ENCODE results near the gene OVCH2.
A peak's percentile ranks its signal among the peaks of the same experiment; 100 is the strongest.

Gene OVCH2

DNA sequence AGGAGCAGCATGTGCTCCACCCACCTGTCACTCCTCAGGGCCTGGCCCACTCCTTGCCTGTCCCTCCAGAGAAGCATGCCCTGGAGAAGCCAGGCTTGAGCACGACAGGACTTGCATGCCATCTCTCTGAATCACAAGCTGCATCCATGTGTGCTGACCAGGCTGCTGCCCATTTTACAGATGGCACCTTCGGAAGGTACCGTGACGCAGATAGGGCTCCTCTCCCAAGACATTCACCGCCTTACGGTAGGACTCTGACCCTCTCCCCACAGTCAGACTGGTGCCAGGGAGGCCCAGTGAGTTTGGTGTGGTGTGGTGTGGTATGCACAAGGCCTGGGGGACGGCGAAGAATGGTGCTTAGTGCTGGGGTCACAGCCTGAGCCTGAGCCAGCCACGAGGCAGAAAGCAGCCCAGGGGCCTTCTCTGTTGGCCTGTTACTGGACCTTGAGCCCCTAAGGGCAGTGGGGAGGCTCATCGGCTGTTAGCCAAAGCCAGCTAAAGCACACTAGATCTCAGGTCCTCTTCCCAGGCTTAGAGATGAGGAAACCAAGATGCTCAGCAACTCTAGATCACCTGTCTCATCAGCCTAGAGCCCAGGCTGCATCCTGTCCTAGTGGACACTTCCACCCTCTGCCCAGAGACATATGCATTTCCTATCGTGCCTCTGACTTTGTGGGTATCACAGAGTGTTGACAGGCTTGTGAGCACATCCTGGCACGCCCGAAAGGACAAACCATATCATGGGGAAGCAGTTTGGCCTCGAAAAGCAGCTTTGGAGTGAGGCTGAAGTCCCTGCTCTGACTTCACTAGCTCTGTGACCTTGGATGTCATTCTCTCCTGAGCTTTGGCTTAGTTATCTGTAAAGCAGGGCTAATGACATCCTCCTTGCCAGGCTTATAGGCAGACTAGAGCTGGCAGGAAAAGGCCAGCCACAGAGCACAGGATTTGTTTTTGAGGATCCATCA lies 50.7 kb downstream of the OVCH2 start:
- TF ChIP-seq, protein P1, sequence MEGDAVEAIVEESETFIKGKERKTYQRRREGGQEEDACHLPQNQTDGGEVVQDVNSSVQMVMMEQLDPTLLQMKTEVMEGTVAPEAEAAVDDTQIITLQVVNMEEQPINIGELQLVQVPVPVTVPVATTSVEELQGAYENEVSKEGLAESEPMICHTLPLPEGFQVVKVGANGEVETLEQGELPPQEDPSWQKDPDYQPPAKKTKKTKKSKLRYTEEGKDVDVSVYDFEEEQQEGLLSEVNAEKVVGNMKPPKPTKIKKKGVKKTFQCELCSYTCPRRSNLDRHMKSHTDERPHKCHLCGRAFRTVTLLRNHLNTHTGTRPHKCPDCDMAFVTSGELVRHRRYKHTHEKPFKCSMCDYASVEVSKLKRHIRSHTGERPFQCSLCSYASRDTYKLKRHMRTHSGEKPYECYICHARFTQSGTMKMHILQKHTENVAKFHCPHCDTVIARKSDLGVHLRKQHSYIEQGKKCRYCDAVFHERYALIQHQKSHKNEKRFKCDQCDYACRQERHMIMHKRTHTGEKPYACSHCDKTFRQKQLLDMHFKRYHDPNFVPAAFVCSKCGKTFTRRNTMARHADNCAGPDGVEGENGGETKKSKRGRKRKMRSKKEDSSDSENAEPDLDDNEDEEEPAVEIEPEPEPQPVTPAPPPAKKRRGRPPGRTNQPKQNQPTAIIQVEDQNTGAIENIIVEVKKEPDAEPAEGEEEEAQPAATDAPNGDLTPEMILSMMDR (IDR thresholded peaks at IDR 0.05) = no peak
- Histone ChIP-seq H3K27ac (peak overlapping the region in 1 of 2 donors; percentile 10), H3K4me3 (no peak overlapping the region)
- peak; percentile 70 for DNase-seq (ENCODE audit: low spot score)

DNA sequence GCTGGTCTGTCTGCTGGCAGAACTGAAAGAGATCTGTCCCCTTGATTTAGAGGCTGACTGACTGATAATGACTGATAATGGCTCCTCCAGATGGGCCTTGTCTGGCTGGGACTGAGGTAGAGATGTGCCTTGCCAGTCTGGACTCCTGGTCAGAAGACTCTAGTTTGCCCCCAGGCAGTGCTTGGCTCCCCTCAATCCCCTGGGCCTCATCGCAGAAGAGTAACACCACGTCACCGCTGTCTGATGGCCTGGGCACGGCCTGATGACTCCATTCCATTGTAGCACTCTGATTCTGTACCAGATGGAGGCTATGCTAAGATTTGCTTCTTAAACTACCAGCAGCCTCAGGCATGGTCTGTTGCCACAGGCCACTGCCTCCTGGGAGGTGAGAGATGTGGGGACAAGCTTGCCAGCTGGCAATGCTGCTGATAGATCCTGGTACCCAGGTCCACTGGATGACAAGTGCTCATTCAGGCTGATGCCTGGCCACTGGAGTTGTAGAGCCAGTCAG lies 52.0 kb downstream of the OVCH2 start:
- H3K27ac ChIP-seq = no peak overlapping the region
- no peak overlapping the region for H3K4me3 ChIP-seq
- TF ChIP-seq, protein P1 (IDR thresholded peaks at IDR 0.05) = no peak
- DNase-seq (ENCODE audit: low spot score) = no peak

DNA sequence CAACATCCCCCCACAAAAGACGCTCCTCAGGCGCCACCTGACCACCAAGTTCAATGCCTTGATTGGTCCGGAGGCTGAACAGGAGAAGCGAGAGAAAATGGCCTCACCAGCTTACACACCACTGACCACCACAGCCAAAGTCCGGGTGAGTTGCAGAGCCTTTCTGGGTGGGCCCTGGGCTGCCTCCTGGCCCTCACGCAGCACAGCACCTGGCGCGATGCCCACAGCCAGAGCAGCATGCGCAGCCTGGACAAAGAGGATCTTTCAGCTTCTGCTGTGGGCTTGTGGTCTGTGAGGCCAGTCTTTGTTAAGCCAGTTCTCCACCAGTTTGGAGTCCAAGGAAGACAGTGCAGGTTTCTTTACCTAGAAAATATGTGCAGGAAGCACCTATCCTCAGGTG lies 54.6 kb downstream of the OVCH2 start:
- H3K27ac ChIP-seq = no peak overlapping the region
- TF ChIP-seq, protein P1 (IDR thresholded peaks at IDR 0.05) = no peak
- no peak overlapping the region for H3K4me3 ChIP-seq
- DNase-seq (ENCODE audit: low spot score) = no peak

DNA sequence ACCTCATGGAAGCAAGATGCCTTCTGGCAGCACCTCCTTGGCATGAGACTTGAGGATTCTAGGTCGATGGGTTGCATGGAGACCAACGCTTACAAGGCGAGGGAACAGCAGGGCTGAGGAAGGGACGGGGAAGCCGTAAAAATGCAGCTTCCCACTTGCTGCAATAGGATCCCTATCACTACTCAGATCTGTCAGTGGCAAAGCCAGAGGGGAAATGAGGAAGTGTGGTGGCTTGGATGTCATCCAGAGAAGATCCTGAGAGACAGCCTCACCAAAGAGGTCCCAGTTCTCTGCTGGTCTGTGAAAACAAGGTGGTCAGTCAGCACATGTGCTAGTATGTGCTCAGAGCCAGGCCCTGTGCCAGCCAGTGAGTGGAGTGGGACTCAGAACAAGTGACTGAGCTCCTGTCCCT lies 55.1 kb downstream of the OVCH2 start:
- H3K4me3 ChIP-seq = no peak overlapping the region
- DNase-seq (ENCODE audit: low spot score) = peak; percentile 56
- TF ChIP-seq, protein P1 (IDR thresholded peaks at IDR 0.05) = no peak
- H3K27ac ChIP-seq = no peak overlapping the region

DNA sequence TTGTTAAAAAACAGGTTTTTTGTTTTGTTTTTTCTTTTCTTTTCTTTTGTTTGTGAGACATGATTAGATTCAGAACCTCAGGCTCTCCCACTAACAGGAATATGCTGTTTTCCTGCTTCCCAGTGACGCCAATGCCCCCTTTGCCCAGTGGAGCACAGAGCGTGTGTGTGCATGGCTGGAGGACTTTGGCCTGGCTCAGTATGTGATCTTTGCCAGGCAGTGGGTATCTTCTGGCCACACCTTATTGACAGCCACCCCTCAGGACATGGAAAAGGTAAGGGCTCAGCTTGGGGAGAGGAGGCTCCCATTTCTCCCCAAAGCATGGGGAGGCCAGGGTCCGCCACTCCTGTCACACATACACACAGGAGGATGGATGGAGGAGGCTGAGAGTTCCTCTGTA lies 58.0 kb downstream of the OVCH2 start:
- no peak overlapping the region for H3K27ac ChIP-seq
- no peak for DNase-seq (ENCODE audit: low spot score)
- TF ChIP-seq, protein P1 (IDR thresholded peaks at IDR 0.05) = no peak
- H3K4me3 ChIP-seq = no peak overlapping the region

DNA sequence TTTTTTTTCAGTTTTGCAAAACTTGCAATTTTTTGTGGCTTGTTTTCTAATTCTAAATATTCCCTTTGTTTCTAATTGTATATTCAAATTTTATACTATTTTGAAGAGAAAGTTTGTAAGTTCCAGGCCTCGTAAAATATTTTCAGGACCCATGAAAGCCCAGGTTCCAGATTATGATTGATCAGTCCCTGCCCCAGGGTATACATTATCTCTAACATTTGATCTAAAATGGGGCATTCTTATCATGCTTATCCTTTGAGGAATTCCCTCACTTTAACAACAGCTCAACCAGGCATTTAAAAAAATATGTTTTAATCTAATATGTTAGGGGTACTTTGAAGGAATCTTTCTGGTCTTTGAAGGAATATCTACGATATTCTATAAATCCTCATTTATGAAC lies 59.4 kb downstream of the OVCH2 start:
- Histone ChIP-seq H3K27ac (no peak overlapping the region), H3K4me3 (no peak overlapping the region)
- TF ChIP-seq, protein P1 (IDR thresholded peaks at IDR 0.05) = no peak
- no peak for DNase-seq (ENCODE audit: low spot score)

DNA sequence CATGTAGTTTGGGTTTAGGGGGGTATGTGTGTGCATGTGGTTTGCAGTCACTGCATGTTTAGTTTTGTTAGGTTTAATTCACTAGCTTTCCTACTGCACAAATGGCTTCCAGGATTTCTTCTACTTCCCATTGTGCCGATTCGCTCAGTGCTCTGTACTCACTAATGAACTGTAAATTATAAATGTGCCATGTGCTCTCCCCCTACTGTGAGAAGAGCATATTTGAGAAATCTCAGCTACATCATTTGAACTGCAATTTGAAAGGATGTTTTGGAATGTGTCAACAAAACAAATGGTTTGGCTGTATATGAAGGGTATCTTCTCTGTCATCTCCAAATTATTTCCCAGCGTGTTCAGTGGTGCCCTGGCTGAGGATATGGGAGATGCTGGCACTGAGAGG lies 61.1 kb downstream of the OVCH2 start:
- Histone ChIP-seq H3K4me3 (no peak overlapping the region), H3K27ac (no peak overlapping the region)
- TF ChIP-seq, protein P1 (IDR thresholded peaks at IDR 0.05) = no peak
- no peak for DNase-seq (ENCODE audit: low spot score)
